ENCODE data around the gene XRN1.
"Not testable (repeated sequence)": the region's sequence is repeated elsewhere in the genome, so short reads cannot be mapped to it uniquely, and the experiment has no call there.

Gene XRN1

GRCh38 chr3:142436951-142437585 lies 10.8 kb downstream of the XRN1 start:
- DNase-seq: no peak

GRCh38 chr3:142434503-142434902 lies 13.3 kb downstream of the XRN1 start:
- no peak for DNase-seq

GRCh38 chr3:142433110-142433509 lies 14.7 kb downstream of the XRN1 start:
- no peak for DNase-seq

DNA sequence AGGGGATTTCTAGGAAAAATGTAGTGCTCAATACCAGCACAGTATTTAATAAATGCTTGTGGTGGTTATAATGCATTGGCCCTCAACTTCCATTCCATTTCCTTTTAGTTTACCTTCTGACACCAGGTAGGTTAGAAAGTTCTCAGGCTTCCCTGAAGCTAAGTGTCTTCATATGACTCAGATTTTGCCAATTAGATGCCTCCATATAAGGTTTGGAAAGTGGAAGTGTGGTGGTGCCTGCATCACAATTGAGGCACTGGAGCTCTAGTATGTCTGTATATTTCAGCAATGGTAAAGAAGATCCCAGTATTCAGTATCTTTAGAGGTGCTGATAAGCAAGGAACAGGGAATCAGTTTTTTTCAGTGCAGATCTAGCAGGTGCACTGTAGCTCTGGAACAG lies 18.3 kb downstream of the XRN1 start:
- no peak for DNase-seq

GRCh38 chr3:142424754-142425153 lies 23.1 kb downstream of the XRN1 start:
- DNase-seq: no peak

DNA sequence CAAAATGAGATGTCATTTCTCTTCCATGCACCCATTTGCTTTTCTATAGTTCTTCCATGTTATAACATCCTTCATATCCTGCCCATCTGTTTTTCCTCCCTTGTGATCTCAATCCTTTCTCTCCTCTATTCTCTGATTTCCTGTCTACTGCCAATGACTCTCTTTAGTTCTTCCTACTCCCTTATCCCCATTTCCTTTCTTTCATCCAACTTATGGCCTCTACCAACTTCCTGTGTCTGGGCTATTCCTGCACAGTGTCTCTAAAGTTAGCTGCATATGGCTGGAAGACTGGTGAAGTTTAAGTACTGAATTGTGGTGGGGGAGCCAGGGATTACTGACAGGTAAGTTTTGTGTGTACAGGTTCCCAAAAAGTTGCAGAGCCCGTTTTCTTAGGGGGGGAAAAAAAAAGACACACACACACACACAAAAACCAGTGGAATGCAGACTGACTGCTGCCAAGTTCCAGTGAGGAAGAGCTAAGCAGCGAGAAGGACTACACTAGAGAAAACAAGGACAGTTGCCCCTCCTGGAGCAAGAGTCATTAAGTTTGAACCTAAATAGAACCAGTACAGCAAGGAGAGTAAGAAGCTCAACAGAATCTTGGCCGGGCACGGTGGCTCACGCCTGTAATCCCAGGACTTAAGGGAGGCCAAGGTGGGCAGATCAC lies 28.8 kb downstream of the XRN1 start:
- no peak for DNase-seq

DNA sequence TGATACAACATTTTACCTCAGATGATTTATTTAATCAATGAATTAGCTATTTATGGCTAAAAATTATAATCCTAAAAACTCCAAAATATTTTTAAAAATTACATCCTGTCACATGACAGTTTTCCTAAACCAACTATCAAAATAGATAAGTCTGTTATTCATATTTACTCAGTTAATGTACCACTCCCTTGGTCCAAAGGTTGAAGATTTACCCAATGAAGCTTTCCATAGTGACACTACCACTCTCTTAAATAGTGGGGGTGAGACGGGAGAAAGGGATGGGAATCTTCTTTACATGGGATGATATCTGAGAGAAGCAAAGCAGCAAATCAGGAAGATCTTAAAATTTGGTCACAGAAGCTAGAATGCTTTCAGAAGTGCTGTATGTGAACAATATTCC lies 30.5 kb downstream of the XRN1 start:
- no peak for DNase-seq

GRCh38 chr3:142400537-142400936 lies 47.3 kb downstream of the XRN1 start:
- not testable (repeated sequence) for DNase-seq

- DNase-seq: no peak
These were observed 52.8 kb downstream of the XRN1 start for GRCh38 chr3:142394921-142395622.

DNA sequence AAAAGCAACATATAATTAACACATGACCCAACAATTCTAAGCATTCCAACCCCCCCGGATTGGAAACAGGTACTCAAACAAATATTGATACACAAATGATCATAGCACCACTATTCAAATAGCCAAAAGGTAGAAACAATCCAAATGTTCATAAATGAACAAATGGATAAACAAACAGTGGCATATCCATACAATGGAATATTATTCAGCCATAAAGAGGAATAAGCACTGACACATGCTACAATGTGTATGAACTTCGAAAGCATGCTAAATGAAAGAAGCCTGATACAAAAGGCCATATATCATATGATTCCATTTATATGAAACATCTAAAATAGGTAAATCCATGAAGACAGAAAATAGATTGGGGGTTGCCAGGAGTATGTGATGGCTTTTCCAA lies 62.8 kb downstream of the XRN1 start:
- DNase-seq: no peak

- DNase-seq: no peak
These were observed 73.2 kb downstream of the XRN1 start for GRCh38 chr3:142374687-142375086.

- DNase-seq: not testable (repeated sequence)
These were observed 78.3 kb downstream of the XRN1 start for GRCh38 chr3:142369576-142369975.

DNA sequence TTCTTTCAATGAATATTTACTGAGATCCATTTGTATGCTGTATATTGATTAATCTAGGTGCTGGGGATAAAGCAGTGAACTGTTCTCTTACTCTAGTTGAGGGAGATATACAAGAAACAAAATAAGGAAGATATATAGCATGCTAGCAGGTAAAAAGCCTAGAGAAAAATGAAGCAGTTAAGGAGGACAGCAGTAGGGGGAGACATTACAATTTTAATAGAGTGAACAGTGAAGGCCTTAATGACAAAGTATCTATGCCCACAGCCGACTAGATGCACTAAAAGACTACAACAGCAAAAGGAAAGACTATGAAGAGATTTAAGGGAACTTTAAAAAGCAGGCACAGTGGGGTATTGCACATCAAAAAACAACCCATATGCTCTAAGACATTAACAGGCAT lies 81.4 kb downstream of the XRN1 start:
- no peak for DNase-seq

DNA sequence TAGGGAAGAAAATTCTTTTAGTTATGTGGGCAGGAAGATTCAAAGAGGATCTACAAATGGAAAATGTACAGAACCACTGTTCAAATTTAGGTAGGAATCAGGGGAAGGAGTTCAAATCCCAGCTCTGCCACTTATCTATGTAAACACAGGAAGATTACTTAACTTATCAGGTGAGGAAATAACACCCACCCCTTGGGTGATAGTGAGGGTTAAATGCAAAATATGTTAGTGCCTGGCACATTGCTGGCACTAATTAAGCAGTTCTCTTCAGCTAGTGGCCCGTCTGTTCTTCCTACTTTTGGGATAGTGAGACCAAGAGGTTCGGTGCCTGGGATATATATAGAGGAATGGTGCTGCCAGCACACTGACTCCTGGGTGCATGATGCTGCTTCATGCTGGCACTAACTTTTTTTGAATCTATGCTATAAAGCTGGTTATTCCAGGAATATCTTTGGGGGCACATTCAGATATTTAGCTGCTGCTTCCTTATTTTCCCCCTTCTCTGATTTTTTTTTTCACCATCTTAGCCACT lies 83.8 kb downstream of the XRN1 start:
- DNase-seq: no peak

- DNase-seq: not testable (repeated sequence)
These were observed 84.4 kb downstream of the XRN1 start for GRCh38 chr3:142363433-142363832.

DNA sequence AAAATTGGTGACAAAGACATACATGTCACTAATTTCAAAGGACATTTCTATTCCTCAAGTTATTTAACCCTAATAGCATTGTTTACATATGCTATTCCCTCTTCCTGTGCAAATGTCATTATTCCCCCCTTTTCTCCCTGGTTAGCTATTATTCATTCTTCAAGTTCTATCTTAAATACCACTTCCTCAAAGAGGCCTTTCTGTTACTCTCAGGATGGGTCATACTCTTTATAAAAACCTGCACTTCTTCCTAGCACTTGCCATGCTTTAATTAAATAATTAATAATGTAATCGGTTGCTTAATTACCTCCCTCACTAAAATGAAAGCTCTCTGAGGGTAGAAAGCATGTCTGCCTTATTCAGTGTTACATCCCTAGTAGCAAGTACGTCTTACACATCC lies 88.5 kb downstream of the XRN1 start:
- DNase-seq: no peak

GRCh38 chr3:142356818-142357217 lies 91.0 kb downstream of the XRN1 start:
- no peak for DNase-seq

DNA sequence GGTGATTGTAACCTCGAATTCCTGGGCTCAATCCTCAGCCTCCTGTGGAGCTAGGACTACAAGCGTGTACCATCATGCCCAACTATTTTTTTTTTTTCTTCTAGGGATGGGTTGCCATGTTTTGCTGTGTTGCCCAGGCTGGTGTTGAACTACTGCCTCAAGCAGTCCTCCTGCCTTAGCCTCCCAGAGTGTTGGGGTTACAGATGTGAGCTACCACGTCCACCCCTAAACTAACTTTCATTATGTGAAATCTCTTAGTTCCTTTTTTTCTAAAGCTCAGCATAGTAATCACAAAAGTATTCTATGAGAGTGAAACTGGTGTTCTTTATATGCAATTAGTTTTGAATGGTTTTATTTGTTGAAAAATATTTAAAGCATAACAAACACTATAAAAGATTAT lies 92.1 kb downstream of the XRN1 start:
- DNase-seq: no peak

DNA sequence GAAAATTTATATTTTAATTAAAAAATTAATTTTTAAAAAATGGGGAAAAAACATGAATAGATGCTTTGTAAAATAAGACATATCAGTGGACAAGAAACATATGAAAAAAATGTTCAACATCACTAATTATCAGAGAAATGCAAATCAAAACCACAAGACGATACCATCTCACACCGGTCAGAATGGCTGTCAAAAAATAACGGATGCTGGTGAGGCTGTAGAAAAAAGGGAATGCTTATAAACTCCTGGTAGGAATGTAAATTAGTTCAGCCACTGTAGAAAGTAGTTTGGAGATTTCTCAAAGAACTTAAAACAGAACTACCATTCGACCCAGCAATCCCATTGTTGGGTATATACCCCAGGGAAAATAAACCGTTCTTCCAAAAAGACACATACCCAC lies 93.8 kb downstream of the XRN1 start:
- no peak for DNase-seq

DNA sequence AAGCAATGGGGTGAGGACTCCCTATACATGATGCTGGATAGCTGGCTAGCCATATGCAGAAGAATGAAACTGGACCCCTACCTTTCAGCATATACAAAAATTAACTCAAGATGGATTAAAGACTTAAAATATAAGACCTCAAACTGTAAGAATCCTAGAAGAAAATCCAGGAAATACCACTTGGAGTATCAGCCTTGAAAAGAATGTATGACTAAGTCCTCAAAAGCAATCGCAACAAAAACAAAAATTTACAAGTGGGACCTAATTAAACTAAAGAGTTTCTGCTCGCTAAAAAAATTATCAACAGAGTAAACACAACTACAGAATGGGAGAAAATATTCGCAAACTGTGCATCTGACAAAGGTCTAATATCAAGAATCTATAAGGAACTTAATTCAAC lies 94.3 kb downstream of the XRN1 start:
- DNase-seq: no peak

DNA sequence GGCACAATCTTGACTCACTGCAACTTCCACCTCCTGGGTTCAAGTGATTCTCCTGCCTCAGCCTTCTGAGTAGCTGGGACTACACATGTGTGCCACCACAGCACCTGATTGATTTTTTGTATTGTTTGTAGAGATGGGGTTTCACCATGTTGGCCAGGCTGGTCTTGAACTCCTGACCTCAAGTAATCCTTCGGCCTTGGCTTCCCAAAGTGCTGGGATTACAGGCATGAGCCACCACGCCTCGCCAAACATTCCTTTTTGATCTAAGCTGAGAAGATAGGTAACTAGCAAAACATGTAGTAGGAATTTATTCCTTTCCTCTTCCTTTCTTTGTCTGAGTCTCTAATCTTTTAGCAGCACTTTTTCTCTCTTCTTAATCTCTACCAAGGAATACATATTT lies 95.1 kb downstream of the XRN1 start:
- not testable (repeated sequence) for DNase-seq

DNA sequence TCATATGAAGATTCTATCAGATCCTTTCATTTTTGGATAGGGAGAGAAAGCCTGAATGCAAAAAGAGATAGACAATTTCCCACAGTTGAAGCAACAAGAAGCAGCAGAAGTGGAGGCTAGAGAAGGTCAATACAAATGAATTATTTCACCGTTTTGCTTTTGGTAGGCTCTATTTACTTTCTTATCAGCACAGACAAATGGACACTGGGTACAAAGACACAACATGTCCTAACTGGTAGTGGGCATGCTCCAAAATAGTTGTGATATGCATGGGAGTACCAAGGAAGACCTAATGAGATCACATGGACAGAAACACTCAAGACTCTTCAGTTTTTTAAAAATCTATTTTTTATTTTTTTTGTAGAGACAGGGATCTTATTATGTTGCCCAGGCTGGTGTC lies 99.4 kb downstream of the XRN1 start:
- no peak for DNase-seq

DNA sequence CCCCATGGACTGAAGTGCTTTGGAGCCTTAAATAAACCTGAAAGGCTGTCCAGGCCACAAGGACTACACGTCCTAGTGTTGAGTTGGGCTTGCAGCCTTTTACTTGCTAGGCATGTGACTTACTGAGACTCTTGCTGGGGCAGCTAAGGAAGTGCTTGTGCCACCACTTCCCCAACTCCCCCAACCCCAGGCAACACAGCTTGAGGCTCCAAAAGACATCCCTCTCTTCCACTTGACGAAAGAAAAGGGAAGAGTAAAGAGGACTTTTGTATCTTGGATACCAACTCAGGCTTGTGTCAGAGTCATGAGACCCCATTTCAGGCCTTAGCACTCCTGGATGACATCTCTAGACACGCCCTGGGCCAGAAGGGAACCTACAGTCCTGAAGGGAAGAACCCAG lies 109.8 kb downstream of the XRN1 start:
- DNase-seq: no peak

DNA sequence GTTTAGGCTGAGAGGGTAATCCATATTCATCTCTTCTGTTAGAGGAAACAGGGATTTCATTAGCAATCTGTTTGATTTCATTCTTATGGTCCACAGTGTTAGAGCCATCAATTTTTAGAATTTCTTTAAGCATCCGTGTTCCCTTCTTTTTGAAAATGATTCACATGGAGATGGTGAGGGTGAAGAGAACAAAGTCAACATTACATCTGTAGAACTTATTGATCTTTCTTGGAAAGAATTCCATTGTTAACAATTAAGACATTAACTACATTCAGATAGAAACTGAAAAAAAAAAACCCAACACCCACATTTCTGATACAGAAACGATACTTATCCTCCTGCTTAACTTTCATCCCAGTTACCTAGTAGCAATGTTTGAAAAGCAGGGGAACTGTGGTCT lies 115.4 kb downstream of the XRN1 start:
- DNase-seq: no peak

Measured in stimulated activated CD4-positive, alpha-beta T cell treated with anti-CD3 and anti-CD28 coated beads, Interleukin-15, amount 100 ng/mL, for 24 hours (primary cell).